H1 (cell line): ENCODE results near the gene AFAP1L2. TPM values are rescaled to one million over a fixed set of nuclear protein-coding genes. Genes with fewer than 3 reads are reported as not detected.

Source experiments
- CTCF ChIA-PET: fragments of 300-600 bp; sonication (Branson Sonifier 250); formaldehyde crosslinking; loops from one replicate; lab custom pipeline; 2021; ENCODE audit not compliant: partially characterized antibody; lab: Charles Lee
- POLR2A ChIA-PET: fragments of 300-600 bp; sonication (Branson Sonifier 250); formaldehyde crosslinking; loops from one replicate; lab custom pipeline; 2021; ENCODE audit warnings: inconsistent platforms; ENCODE audit not compliant: partially characterized antibody; lab: Charles Lee
- DNase-seq, 2 experiments: peaks; one replicate each; pipeline versions ENCODE4 v3.0.0 to v3.0.0-alpha.2; 2010 to 2022; ENCODE audit warnings: low spot score in 2 of 2, low read depth in 1 of 2, mixed read lengths in 1 of 2
- FAIRE-seq: peaks from 2 replicates; lab custom pipeline; 2011; peaks lifted over from hg19 to GRCh38; lab: Jason Lieb, UNC
- H2AFZ ChIP-seq: 2 replicates; pipeline ENCODE4 v1.8.1; 2012; ENCODE audit warnings: low read length, inconsistent platforms
- H2AK5ac ChIP-seq: 2 replicates; pipeline ENCODE4 v1.6.1; 2013; ENCODE audit warnings: low read depth, low read length
- H2BK120ac ChIP-seq: replicated peaks from 2 replicates; pipeline ENCODE3; 2013; ENCODE audit warnings: low read depth, low read length, inconsistent platforms
- H2BK12ac ChIP-seq: 2 replicates; pipeline ENCODE4 v1.6.1; 2013; ENCODE audit warnings: low read depth, low read length
- H2BK15ac ChIP-seq: 2 replicates; pipeline ENCODE4 v1.6.1; 2013; ENCODE audit warnings: low read length
- H2BK20ac ChIP-seq: 2 replicates; pipeline ENCODE4 v1.6.1; 2013; ENCODE audit warnings: low read length
- H2BK5ac ChIP-seq: 2 replicates; pipeline ENCODE4 v1.6.1; 2013; ENCODE audit warnings: low read depth, low read length
- H3K14ac ChIP-seq: 2 replicates; pipeline ENCODE4 v1.6.1; 2013; ENCODE audit warnings: inconsistent platforms; ENCODE audit not compliant: insufficient read length
- H3K18ac ChIP-seq: 2 replicates; pipeline ENCODE4 v1.6.1; 2013; ENCODE audit warnings: low read length; ENCODE audit errors: extremely low read depth
- H3K23ac ChIP-seq: 2 replicates; pipeline ENCODE4 v1.6.1; 2013; ENCODE audit warnings: inconsistent platforms; ENCODE audit not compliant: insufficient read length
- H3K23me2 ChIP-seq: 2 replicates; pipeline ENCODE4 v1.6.1; 2013; ENCODE audit warnings: low read depth, low read length
- H3K27ac ChIP-seq: 2 replicates; pipeline ENCODE4 v1.6.1; 2011; ENCODE audit warnings: low read depth, low read length, inconsistent platforms
- H3K27me3 ChIP-seq, 4 experiments: replicated peaks in 1 of 4; 1 replicate in 1 of 4; 2 replicates in 3 of 4; pipeline versions ENCODE4 v1.6.1 to v1.8.1; 2011 to 2013; ENCODE audit warnings: low read length in 3 of 4, mild to moderate bottlenecking in 3 of 4, inconsistent platforms in 2 of 4, mixed read lengths in 2 of 4, moderate library complexity in 1 of 4; ENCODE audit not compliant: control insufficient read depth in 3 of 4, insufficient read depth in 3 of 4; ENCODE audit errors: extremely low read depth in 1 of 4
- H3K36me3 ChIP-seq, 4 experiments: 2 replicates each; pipeline versions ENCODE4 v1.6.1 to v1.8.1; 2011 to 2013; ENCODE audit warnings: mild to moderate bottlenecking in 4 of 4, low read length in 3 of 4, moderate library complexity in 2 of 4, control low read depth in 1 of 4, inconsistent platforms in 1 of 4; ENCODE audit not compliant: insufficient read depth in 4 of 4, control insufficient read depth in 2 of 4
- H3K4ac ChIP-seq: replicated peaks from 2 replicates; pipeline ENCODE3; 2013; ENCODE audit warnings: low read length, low read depth, mixed read lengths, inconsistent platforms; ENCODE audit not compliant: insufficient read length
- H3K4me1 ChIP-seq, 4 experiments: replicated peaks in 1 of 4; 1 replicate in 1 of 4; 2 replicates in 3 of 4; pipeline versions ENCODE4 v1.6.1 to v1.8.1; 2011 to 2013; ENCODE audit warnings: low read length in 3 of 4, inconsistent platforms in 2 of 4, mixed read lengths in 1 of 4; ENCODE audit not compliant: insufficient read depth in 4 of 4, control insufficient read depth in 3 of 4
- H3K4me2 ChIP-seq, 2 experiments: 2 replicates each; pipeline versions ENCODE4 v1.6.1 to v1.8.1; 2011 to 2013; ENCODE audit warnings: low read depth in 2 of 2, low read length in 2 of 2, control low read depth in 1 of 2, inconsistent platforms in 1 of 2, mild to moderate bottlenecking in 1 of 2; ENCODE audit not compliant: insufficient read depth in 1 of 2
- H3K4me3 ChIP-seq, 4 experiments: fragments of 200-600, 300-600 bp in 1 of 4; sonication (generic), shearing (Covaris generic), sonication (Bioruptor Twin) in 1 of 4; 2 replicates each; pipeline versions ENCODE4 v1.5.1 to v1.8.1; 2011 to 2016; ENCODE audit warnings: low read length in 4 of 4, low read depth in 3 of 4, control low read depth in 2 of 4, inconsistent platforms in 2 of 4, mild to moderate bottlenecking in 2 of 4, mixed read lengths in 1 of 4, moderate library complexity in 1 of 4; ENCODE audit not compliant: insufficient read depth in 2 of 4; ENCODE audit errors: extremely low read depth in 1 of 4
- H3K56ac ChIP-seq: replicated peaks from 2 replicates; pipeline ENCODE3; 2013; ENCODE audit warnings: low read depth, mild to moderate bottlenecking, mixed read lengths, low read length, inconsistent platforms; ENCODE audit not compliant: insufficient read length
- H3K79me1 ChIP-seq: 2 replicates; pipeline ENCODE4 v1.6.1; 2013; ENCODE audit warnings: low read depth, low read length, control low read depth
- H3K79me2 ChIP-seq, 2 experiments: 2 replicates each; pipeline versions ENCODE4 v1.6.1 to v1.8.1; 2012 to 2013; ENCODE audit warnings: low read length in 2 of 2, mild to moderate bottlenecking in 2 of 2, inconsistent platforms in 1 of 2; ENCODE audit not compliant: insufficient read depth in 2 of 2, control insufficient read depth in 1 of 2
- H3K9ac ChIP-seq, 4 experiments: replicated peaks in 1 of 4; 1 replicate in 1 of 4; 2 replicates in 3 of 4; pipeline versions ENCODE4 v1.6.1 to v1.8.1; 2011 to 2013; ENCODE audit warnings: low read depth in 3 of 4, low read length in 3 of 4, control low read depth in 2 of 4, mild to moderate bottlenecking in 2 of 4, moderate library complexity in 2 of 4, inconsistent platforms in 1 of 4; ENCODE audit errors: extremely low read depth in 1 of 4
- H3K9me3 ChIP-seq, 2 experiments: 2 replicates each; pipeline versions ENCODE4 v1.6.1 to v1.8.1; 2012 to 2013; ENCODE audit warnings: mild to moderate bottlenecking in 2 of 2, moderate library complexity in 2 of 2, control low read depth in 1 of 2, inconsistent platforms in 1 of 2, low read depth in 1 of 2, low read length in 1 of 2, mixed read lengths in 1 of 2; ENCODE audit not compliant: insufficient read depth in 2 of 2
- H4K20me1 ChIP-seq, 2 experiments: replicated peaks in 1 of 2; 2 replicates each; pipeline versions ENCODE3 to v1.8.1; 2011 to 2013; ENCODE audit warnings: inconsistent platforms in 2 of 2, low read length in 2 of 2, mild to moderate bottlenecking in 1 of 2; ENCODE audit not compliant: insufficient read depth in 2 of 2, control insufficient read depth in 1 of 2
- H4K5ac ChIP-seq: 2 replicates; pipeline ENCODE4 v1.6.1; 2013; ENCODE audit warnings: low read length, low read depth, mixed read lengths, inconsistent platforms; ENCODE audit not compliant: insufficient read length
- H4K8ac ChIP-seq: 2 replicates; pipeline ENCODE4 v1.8.0; 2013; ENCODE audit warnings: mild to moderate bottlenecking, moderate library complexity, low read length, inconsistent platforms; ENCODE audit not compliant: insufficient read depth; ENCODE audit errors: extremely low read depth
- H4K91ac ChIP-seq: replicated peaks from 2 replicates; pipeline ENCODE3; 2013; ENCODE audit warnings: low read length, mixed read lengths, inconsistent platforms; ENCODE audit not compliant: insufficient read length
- EZH2 ChIP-seq: fragments of 200-600 bp; sonication (generic); IDR thresholded peaks from 2 replicates; pipeline ENCODE4 v1.7.1; 2012; ENCODE audit warnings: low read depth, mild to moderate bottlenecking, moderate library complexity, low read length, inconsistent platforms; ENCODE audit not compliant: severe bottlenecking
- WGBS, 2 experiments: shearing (Covaris generic) in 1 of 2; methylation state at CpG; one replicate each; pipeline versions ENCODE4 v1.1.6 to v1.1.7; 2013 to 2015; ENCODE audit warnings: low lambda C conversion rate in 2 of 2, mixed read lengths in 2 of 2, inconsistent platforms in 1 of 2, low coverage in 1 of 2, missing lambda C conversion rate in 1 of 2; ENCODE audit not compliant: insufficient replicate concordance in 2 of 2, insufficient coverage in 1 of 2, insufficient read length in 1 of 2; ENCODE audit errors: extremely low coverage in 1 of 2, missing lambda C conversion rate in 1 of 2; 5-methylcytosine and 5-hydroxymethylcytosine counted together
- polyA plus RNA-seq, 7 experiments: library from polyadenylated mRNA; depleted of rRNA in 3 of 7; stranded (reverse) in 5 of 7; unstranded in 2 of 7; fragments of >200 nt in 5 of 7; fragments of 200-250 nt in 2 of 7; gene quantifications; 1 replicate in 5 of 7; 2 replicates in 1 of 7; 4 replicates in 1 of 7; pipeline versions ENCODE4 v1.2.1 to v1.2.3, GENCODE V29; 2011 to 2013; ENCODE audit warnings: missing spikeins in 2 of 7, mixed read lengths in 2 of 7
- total RNA-seq: library from RNA; stranded (reverse); fragmentation: NEBNext Ultra II Directional; extraction: Animal tissue kit (Norgen Biotek cat#: 25700); gene quantifications from 2 replicates; pipeline ENCODE4 v1.2.1, GENCODE V29; 2021

Gene AFAP1L2
- total and polyA plus RNA-seq, 2 of the 8 experiments (the other 6 are each of a cell fraction or from before 2014, with no cell fraction given): 3.9 to 6.4 TPM

GRCh38 chr10:114384181-114384580 is 20.1 kb downstream of the AFAP1L2 start:
- no peak overlapping the region for H3K18ac ChIP-seq
- no peaks in the 10 kb centered on the region for H3K79me2 ChIP-seq
- DNase-seq: no peak
- TF ChIP-seq EZH2: no peak

More at GRCh38 chr10:114384181-114384580, 20.1 kb downstream of the AFAP1L2 start:
- Histone ChIP-seq H3K9me3 (no peaks in the 10 kb centered on the region), H3K4me1 (peaks cover 0 to 10% (median 1%) of the 10 kb centered on the region in 4 experiments; a peak in 3 of 7 replicates), H3K14ac (no peak overlapping the region), H2BK12ac (no peak overlapping the region), H2BK15ac (no peak overlapping the region), H3K9ac (no peak overlapping the region), H3K4me3 (no peak overlapping the region), H4K8ac (no peak overlapping the region), H3K79me1 (no peaks in the 10 kb centered on the region), H4K20me1 (no peaks in the 10 kb centered on the region), H2BK5ac (no peak overlapping the region), H3K23ac (no peak overlapping the region), H3K4me2 (no peak overlapping the region), H4K91ac (no peak overlapping the region), H3K56ac (no peak overlapping the region), H3K23me2 (no peaks in the 10 kb centered on the region), H4K5ac (no peak overlapping the region), H2BK120ac (no peak overlapping the region), H3K36me3 (no peaks in the 10 kb centered on the region), H2BK20ac (no peak overlapping the region), H2AFZ (no peak overlapping the region), H3K4ac (no peak overlapping the region), H3K27ac (no peak overlapping the region), H2AK5ac (no peak overlapping the region), H3K27me3 (no peaks in the 10 kb centered on the region)
- POLR2A ChIA-PET: no interaction called here
- CTCF ChIA-PET: interaction anchor here (1.5 to 13.0 kb wide), 5 partner anchors 12 to 144 kb away, joined by 3 to 209 read pairs (median 98); no protein-coding TSS in a partner anchor
- 91% methylated on average over 9 of the region's 9 CpGs; no CpG with 5 or more reads in 1 of the 2 experiments for WGBS, 2 experiments
- FAIRE-seq: no peak
